Endothelial cell of umbilical vein (primary cell): ENCODE measurements around the gene CETP. TPM values are rescaled to one million over a fixed set of nuclear protein-coding genes. Genes with fewer than 3 reads are reported as not detected.

Source experiments
- BruUV-seq: library from RNA; stranded (reverse); fragments of 400-500 nt; replicated peaks from 2 replicates; lab custom pipeline; 2021; lab: Mats Ljungman, UMichigan
- CTCF ChIA-PET: fragments of 300-600, 350-600 bp; sonication (Branson Sonifier 250); formaldehyde crosslinking; loops from one replicate; lab custom pipeline; 2021; ENCODE audit warnings: antibody characterized with exemption, inconsistent platforms; lab: Charles Lee
- POLR2A ChIA-PET: fragments of 300-600, 350-600 bp; sonication (Branson Sonifier 250); formaldehyde crosslinking; loops from one replicate; lab custom pipeline; 2021; ENCODE audit warnings: antibody characterized with exemption, inconsistent platforms; lab: Charles Lee
- DNase-seq: peaks from one replicate; pipeline ENCODE4 v3.0.0-alpha.2; 2011; ENCODE audit warnings: low read depth, low spot score
- FAIRE-seq: peaks from 2 replicates; lab custom pipeline; 2011; peaks lifted over from hg19 to GRCh38; lab: Jason Lieb, UNC
- H2AFZ ChIP-seq: 2 replicates; pipeline ENCODE4 v1.6.0; 2012; ENCODE audit warnings: low read depth, low read length, control low read depth, inconsistent platforms
- H3K27ac ChIP-seq: 2 replicates; pipeline ENCODE4 v1.5.1; 2011; ENCODE audit warnings: low read depth, mild to moderate bottlenecking, control low read depth, low read length, moderate library complexity; ENCODE audit not compliant: insufficient read depth
- H3K27me3 ChIP-seq, 2 experiments: 2 replicates each; pipeline versions ENCODE4 v1.6.0 to v1.6.1; 2011; ENCODE audit warnings: low read length in 2 of 2, mixed read lengths in 1 of 2; ENCODE audit not compliant: control insufficient read depth in 2 of 2, insufficient read depth in 2 of 2
- H3K36me3 ChIP-seq, 2 experiments: 2 replicates in 1 of 2; 3 replicates in 1 of 2; pipeline ENCODE4 v1.5.1; 2011; ENCODE audit warnings: low read length in 2 of 2, mild to moderate bottlenecking in 1 of 2, moderate library complexity in 1 of 2; ENCODE audit not compliant: control insufficient read depth in 2 of 2, insufficient read depth in 2 of 2; ENCODE audit errors: extremely low read depth in 1 of 2
- H3K4me1 ChIP-seq: 3 replicates; pipeline ENCODE4 v1.5.1; 2011; ENCODE audit warnings: mild to moderate bottlenecking, low read length; ENCODE audit not compliant: control insufficient read depth, insufficient read depth; ENCODE audit errors: extremely low read depth
- H3K4me2 ChIP-seq: 2 replicates; pipeline ENCODE4 v1.6.1; 2011; ENCODE audit warnings: low read length, control low read depth, mixed read lengths; ENCODE audit not compliant: insufficient read depth
- H3K4me3 ChIP-seq, 3 experiments: fragments of 200-600 bp in 1 of 3; sonication (generic), shearing (Covaris generic) in 1 of 3; replicated peaks in 1 of 3; 2 replicates each; pipeline ENCODE4 v1.5.1; 2011 to 2016; ENCODE audit warnings: control low read depth in 3 of 3, low read length in 3 of 3, mild to moderate bottlenecking in 2 of 3, inconsistent platforms in 1 of 3, low read depth in 1 of 3, moderate library complexity in 1 of 3; ENCODE audit not compliant: insufficient read depth in 1 of 3
- H3K79me2 ChIP-seq: 2 replicates; pipeline ENCODE4 v1.6.0; 2012; ENCODE audit warnings: low read length, inconsistent platforms; ENCODE audit not compliant: control insufficient read depth, insufficient read depth
- H3K9ac ChIP-seq: replicated peaks from 2 replicates; pipeline ENCODE3; 2011; ENCODE audit warnings: low read length, control low read depth; ENCODE audit not compliant: insufficient read depth; ENCODE audit errors: extremely low read depth
- H3K9me1 ChIP-seq: replicated peaks from 3 replicates; pipeline ENCODE4 v1.6.0; 2011; ENCODE audit warnings: mild to moderate bottlenecking, low read length; ENCODE audit not compliant: control insufficient read depth, insufficient read depth; ENCODE audit errors: extremely low read depth
- H3K9me3 ChIP-seq: replicated peaks from 2 replicates; pipeline ENCODE4 v1.5.1; 2012; ENCODE audit warnings: low read length, inconsistent platforms; ENCODE audit not compliant: control insufficient read depth, insufficient read depth
- H4K20me1 ChIP-seq: replicated peaks from 2 replicates; pipeline ENCODE3; 2011; ENCODE audit warnings: mild to moderate bottlenecking, low read length; ENCODE audit not compliant: control insufficient read depth, insufficient read depth; ENCODE audit errors: extremely low read depth
- CTCF ChIP-seq, 2 donors: IDR thresholded peaks; 1 replicate in 1 of 2; 2 replicates in 1 of 2; pipeline ENCODE4 v1.5.1; 2011; ENCODE audit warnings: low read length in 2 of 2, mild to moderate bottlenecking in 2 of 2, moderate library complexity in 2 of 2, control low read depth in 1 of 2, inconsistent platforms in 1 of 2, low read depth in 1 of 2; ENCODE audit not compliant: insufficient read depth in 1 of 2; ENCODE audit errors: extremely low read depth in 1 of 2
- FOS ChIP-seq: IDR thresholded peaks from 2 replicates; pipeline ENCODE4 v1.6.1; 2011; ENCODE audit warnings: mild to moderate bottlenecking, low read length, moderate library complexity, borderline replicate concordance; ENCODE audit not compliant: insufficient read depth
- GATA2 ChIP-seq: IDR thresholded peaks from 2 replicates; pipeline ENCODE4 v1.7.0; 2011; ENCODE audit warnings: low read depth, mild to moderate bottlenecking, moderate library complexity, mixed read lengths, low read length; ENCODE audit not compliant: insufficient read length, insufficient read depth
- MAX ChIP-seq: IDR thresholded peaks from 2 replicates; pipeline ENCODE4 v1.6.1; 2011; ENCODE audit not compliant: insufficient read depth, insufficient read length
- MYC ChIP-seq: IDR thresholded peaks from one replicate; pipeline ENCODE4 v1.6.1; 2011; ENCODE audit warnings: mild to moderate bottlenecking, low read depth, low read length
- POLR2A ChIP-seq: IDR thresholded peaks from 2 replicates; pipeline ENCODE4 v1.6.1; 2012; ENCODE audit warnings: low read depth, mild to moderate bottlenecking, control low read depth, low read length
- dilution Hi-C: fragments of 300-500 bp; cut with MboI; formaldehyde crosslinking; loops from one replicate; pipeline ENCODE4 v1.15.0; 2019; ENCODE audit warnings: low sequenced_read_pairs; ENCODE audit not compliant: extremely low pct_ligation_motif_present
- intact Hi-C: fragments of 100-400 bp; cut with micrococcal nuclease; formaldehyde crosslinking; loops from one replicate; pipeline ENCODE4 v1.10.0; 2022
- polyA plus RNA-seq, 4 experiments: library from polyadenylated mRNA; depleted of rRNA in 3 of 4; stranded (reverse) in 3 of 4; unstranded in 1 of 4; fragments of >200 nt; gene quantifications; 2 replicates each; pipeline versions ENCODE4 v1.2.1 to v1.2.3, GENCODE V29; 2011 to 2012; ENCODE audit warnings: missing spikeins in 1 of 4
- total RNA-seq: library from RNA; stranded (reverse); gene quantifications from 2 replicates; pipeline ENCODE4 v1.2.3, GENCODE V29; 2021

Gene CETP
- total and polyA plus RNA-seq, 2 donors (not counting 3 experiments of a cell fraction or from before 2014, with no cell fraction given) = 2.2 to 2.8 TPM

- CTCF ChIA-PET = interaction anchor here (1.0 kb wide), 1 partner anchor 53 kb away, joined by 3 read pairs; no protein-coding TSS in a partner anchor
Measured at GRCh38 chr16:56993204-56993603, 31.5 kb downstream of the CETP start.

More at GRCh38 chr16:56993204-56993603, 31.5 kb downstream of the CETP start:
- dilution Hi-C loops (no loop called here), intact Hi-C loops (no loop called here)
- H3K36me3 ChIP-seq = no peaks in the 10 kb centered on the region
- no peaks in the 10 kb centered on the region for H3K9me1 ChIP-seq
- H3K4me2 ChIP-seq = no peak overlapping the region
- no peaks in the 10 kb centered on the region for H3K27me3 ChIP-seq
- no peak overlapping the region for H3K27ac ChIP-seq
- POLR2A ChIA-PET = no interaction called here
- H3K4me3 ChIP-seq = no peak overlapping the region
- DNase-seq (no peak), FAIRE-seq (no peak)
- H4K20me1 ChIP-seq = no peaks in the 10 kb centered on the region
- H3K9ac ChIP-seq = no peak overlapping the region
- no peaks in the 10 kb centered on the region for H3K9me3 ChIP-seq
- no TSS peak for BruUV-seq
- peaks cover 6% of the 10 kb centered on the region for H3K79me2 ChIP-seq
- H3K4me1 ChIP-seq = peaks cover 15% of the 10 kb centered on the region
- no peak overlapping the region for H2AFZ ChIP-seq
- TF ChIP-seq GATA2 (no peak), MAX (no peak), CTCF (IDR thresholded peaks at IDR 0.05; ENCODE audit: extremely low read depth in 1 of 2, insufficient read depth in 1 of 2, low read depth in 1 of 2, low read length in 2 of 2) (no peak), MYC (no peak), POLR2A (no peak), FOS (no peak)
